ENCODE results near the gene ARFIP2.

The ARFIP2 gene

DNA sequence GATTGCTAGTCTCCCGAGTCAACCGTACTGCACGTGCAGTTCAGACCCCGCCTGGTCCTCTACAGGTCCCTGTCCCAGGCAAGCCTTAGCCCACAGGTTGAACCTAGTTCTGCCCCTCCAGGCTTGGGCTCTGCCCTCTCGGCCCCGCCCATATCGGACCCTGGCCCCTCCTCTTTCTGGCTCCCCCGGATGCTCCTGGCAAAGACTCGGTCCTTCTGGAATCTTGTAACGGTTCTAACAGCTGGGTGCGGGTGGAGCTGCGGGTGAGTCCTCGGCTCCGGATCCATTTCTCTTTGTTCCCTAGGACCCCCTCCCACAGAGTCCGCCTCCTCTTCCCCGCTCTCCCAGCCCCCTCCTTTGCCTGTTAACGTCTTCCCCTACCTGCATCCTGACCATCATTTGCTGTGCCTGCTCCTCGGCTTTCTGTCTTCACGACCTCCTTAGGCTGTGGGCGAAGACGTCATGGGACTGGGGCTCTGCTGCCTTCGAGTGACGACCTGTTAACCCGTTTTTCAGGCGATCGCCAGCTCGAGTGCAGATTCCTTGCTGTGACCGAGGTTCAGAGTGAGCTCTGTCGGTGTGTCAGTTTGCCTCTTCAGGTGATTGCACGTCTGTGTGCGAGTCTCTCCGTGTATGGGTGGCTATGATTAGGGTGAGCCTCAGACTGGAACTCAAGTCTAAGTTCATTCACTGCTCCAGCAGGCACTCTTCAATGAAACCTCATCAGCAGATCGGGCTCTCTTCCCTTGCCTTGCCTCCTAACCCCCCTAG, 16.1 kb upstream of the ARFIP2 start, which contains the start of gene DNHD1:
TSS of gene DNHD1 (plus strand) at position 212 of the 771 bp plus-strand sequence. CDS start 936 bp downstream, outside the sequence.
- TF ChIP-seq, protein P1, sequence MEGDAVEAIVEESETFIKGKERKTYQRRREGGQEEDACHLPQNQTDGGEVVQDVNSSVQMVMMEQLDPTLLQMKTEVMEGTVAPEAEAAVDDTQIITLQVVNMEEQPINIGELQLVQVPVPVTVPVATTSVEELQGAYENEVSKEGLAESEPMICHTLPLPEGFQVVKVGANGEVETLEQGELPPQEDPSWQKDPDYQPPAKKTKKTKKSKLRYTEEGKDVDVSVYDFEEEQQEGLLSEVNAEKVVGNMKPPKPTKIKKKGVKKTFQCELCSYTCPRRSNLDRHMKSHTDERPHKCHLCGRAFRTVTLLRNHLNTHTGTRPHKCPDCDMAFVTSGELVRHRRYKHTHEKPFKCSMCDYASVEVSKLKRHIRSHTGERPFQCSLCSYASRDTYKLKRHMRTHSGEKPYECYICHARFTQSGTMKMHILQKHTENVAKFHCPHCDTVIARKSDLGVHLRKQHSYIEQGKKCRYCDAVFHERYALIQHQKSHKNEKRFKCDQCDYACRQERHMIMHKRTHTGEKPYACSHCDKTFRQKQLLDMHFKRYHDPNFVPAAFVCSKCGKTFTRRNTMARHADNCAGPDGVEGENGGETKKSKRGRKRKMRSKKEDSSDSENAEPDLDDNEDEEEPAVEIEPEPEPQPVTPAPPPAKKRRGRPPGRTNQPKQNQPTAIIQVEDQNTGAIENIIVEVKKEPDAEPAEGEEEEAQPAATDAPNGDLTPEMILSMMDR (conservative IDR thresholded peaks at IDR 0.05; ENCODE audit: control insufficient read depth, insufficient read depth, low read depth, low read length) = no peak
- no peak for DNase-seq (ENCODE audit: low read depth)
- H3K4me3 ChIP-seq (ENCODE audit: control insufficient read depth, low read depth, low read length) = no peak within 1 kb of the TSS

DNA sequence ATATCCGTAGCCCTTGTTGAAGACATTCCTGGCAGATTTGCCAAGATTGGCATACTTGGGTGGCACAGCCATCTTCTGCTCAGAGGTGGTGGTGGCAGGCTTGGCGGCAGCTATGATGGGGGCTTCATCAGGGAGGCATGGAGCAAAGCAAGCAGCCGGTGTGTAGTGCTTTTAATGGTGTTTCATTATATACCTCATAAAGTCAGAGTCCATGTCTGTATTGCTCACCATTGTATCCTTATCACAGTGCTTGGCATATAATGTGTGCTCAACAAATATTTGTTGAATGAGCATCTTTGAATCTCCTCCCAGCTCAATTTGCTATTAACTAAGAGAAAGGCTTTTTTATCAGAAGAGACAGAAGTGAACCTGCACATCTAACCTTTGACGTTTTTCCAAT, 8.2 kb upstream of the ARFIP2 start:
- TF ChIP-seq, protein P1 (conservative IDR thresholded peaks at IDR 0.05; ENCODE audit: control insufficient read depth, insufficient read depth, low read depth, low read length) = no peak
- no peak for DNase-seq (ENCODE audit: low read depth)
- no peak overlapping the region for H3K4me3 ChIP-seq (ENCODE audit: control insufficient read depth, low read depth, low read length)

DNA sequence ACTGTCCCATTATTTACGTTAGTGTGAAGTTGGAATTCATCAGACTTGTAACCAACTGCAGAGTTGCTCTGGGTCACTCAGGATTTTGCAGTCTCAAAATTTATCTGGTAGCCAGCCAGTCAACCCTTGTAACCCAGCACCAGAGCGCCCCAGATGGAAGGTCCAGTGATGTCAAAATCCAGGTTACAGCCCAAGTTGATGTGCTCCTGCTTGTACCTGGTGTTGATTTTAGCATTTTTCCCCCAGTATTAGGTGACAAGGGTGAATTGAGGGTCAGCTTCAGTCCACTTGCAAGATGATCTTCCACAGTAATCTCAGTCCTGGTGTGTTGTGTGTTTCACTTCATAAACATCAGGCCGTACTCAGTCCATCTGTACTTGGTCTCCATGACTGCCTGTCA, 7.7 kb upstream of the ARFIP2 start:
- TF ChIP-seq, protein P1 (conservative IDR thresholded peaks at IDR 0.05; ENCODE audit: control insufficient read depth, insufficient read depth, low read depth, low read length) = no peak
- H3K4me3 ChIP-seq (ENCODE audit: control insufficient read depth, low read depth, low read length) = no peak overlapping the region
- DNase-seq (ENCODE audit: low read depth) = no peak

DNA sequence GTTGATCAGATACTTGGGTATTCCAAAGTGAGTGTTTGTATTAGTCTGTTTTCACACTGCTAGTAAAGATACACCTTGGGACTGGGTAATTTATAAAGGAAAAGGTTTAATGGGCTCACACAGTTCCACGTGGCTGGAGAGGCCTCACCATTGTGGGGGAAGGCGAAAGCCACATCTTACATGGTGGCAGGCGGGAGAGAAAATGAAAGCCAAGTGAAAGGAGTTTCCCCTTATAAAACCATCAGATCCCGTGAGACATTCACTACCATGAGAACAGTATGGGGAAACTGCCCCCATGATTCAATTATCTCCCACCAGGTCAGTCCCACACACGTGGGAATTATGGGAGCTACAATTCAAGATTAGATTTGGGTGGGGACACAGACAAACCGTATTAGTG, 7.2 kb upstream of the ARFIP2 start:
- no peak overlapping the region for H3K4me3 ChIP-seq (ENCODE audit: control insufficient read depth, low read depth, low read length)
- TF ChIP-seq, protein P1 (conservative IDR thresholded peaks at IDR 0.05; ENCODE audit: control insufficient read depth, insufficient read depth, low read depth, low read length) = no peak
- no peak for DNase-seq (ENCODE audit: low read depth)

DNA sequence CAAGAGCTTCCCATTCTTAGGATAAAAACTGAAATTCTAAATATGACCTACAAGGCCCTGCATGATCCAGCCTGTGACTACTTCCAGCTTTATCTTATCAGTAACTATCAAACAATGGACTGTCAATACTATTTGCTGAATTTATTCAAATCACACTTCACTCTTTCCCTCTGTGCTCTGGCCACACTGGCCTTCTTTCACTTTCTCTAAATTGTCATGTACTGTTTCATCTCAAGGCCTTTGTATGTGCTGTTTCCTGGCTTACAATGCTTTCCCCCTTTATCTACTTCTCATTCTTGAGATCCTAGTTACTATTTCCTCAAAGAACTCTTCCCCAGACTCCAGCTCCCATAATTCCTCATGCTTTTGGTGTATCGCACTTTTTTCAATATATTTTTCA, 5.8 kb upstream of the ARFIP2 start:
- TF ChIP-seq, protein P1 (conservative IDR thresholded peaks at IDR 0.05; ENCODE audit: control insufficient read depth, insufficient read depth, low read depth, low read length) = no peak
- DNase-seq (ENCODE audit: low read depth) = no peak
- no peak overlapping the region for H3K4me3 ChIP-seq (ENCODE audit: control insufficient read depth, low read depth, low read length)

DNA sequence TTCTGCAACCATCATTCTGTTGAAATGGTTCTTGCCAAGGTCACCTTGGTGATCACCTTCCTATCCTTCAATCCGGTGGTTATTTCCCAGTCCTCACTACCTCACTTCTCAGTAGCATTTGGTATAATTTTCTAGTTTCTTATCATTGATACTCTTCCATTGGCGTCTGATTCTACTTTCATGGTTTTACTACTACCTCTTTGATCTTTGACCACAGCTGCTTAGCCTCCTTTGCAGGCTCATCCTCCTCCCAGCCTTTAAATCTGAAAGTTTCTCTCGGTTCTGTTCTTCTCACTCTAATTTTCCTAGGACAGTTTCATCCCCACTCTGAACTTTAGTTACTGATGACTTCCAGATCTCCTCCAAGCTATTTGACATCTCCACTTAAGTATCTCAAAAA, 5.1 kb upstream of the ARFIP2 start:
- TF ChIP-seq, protein P1 (conservative IDR thresholded peaks at IDR 0.05; ENCODE audit: control insufficient read depth, insufficient read depth, low read depth, low read length) = no peak
- H3K4me3 ChIP-seq (ENCODE audit: control insufficient read depth, low read depth, low read length) = no peak overlapping the region
- no peak for DNase-seq (ENCODE audit: low read depth)
